Activated naive CD8-positive, alpha-beta T cell treated with anti-CD3 and anti-CD28 coated beads, Interleukin-2, amount 10 ng/mL, durations not matched to agents 7 days and 5 days (primary cell): Measurements from ENCODE around the gene RTN4IP1. TPM values are rescaled to one million over a fixed set of nuclear protein-coding genes. Genes with fewer than 3 reads are reported as not detected.

ENCODE experiments used
- ATAC-seq: fragments of 150-1000 bp; cut with Tn5 transposase; one replicate; pipeline ENCODE4 v1.10.0; 2021; ENCODE audit warnings: low read depth, moderate library complexity
- POLR2A ChIA-PET: fragments of 350-600 bp; sonication (Branson Sonifier 250); formaldehyde crosslinking; loops from one replicate; lab custom pipeline; 2021; ENCODE audit warnings: antibody characterized with exemption; lab: Charles Lee
- DNase-seq: peaks from one replicate; pipeline ENCODE4 v3.0.0; 2021
- H3K27ac Mint-ChIP-seq: one replicate; pipeline ENCODE4 v1.8.0; 2022; ENCODE audit warnings: mild to moderate bottlenecking, mixed read lengths
- H3K27me3 Mint-ChIP-seq: one replicate; pipeline ENCODE4 v1.8.0; 2022; ENCODE audit warnings: mild to moderate bottlenecking, moderate library complexity, mixed read lengths
- H3K36me3 Mint-ChIP-seq: one replicate; pipeline ENCODE4 v1.8.0; 2021; ENCODE audit warnings: mild to moderate bottlenecking, mixed read lengths
- H3K4me1 Mint-ChIP-seq: one replicate; pipeline ENCODE4 v1.8.0; 2021; ENCODE audit warnings: mixed read lengths
- H3K4me3 Mint-ChIP-seq: one replicate; pipeline ENCODE4 v1.8.0; 2022; ENCODE audit warnings: mild to moderate bottlenecking, moderate library complexity, mixed read lengths
- H3K9me3 Mint-ChIP-seq: one replicate; pipeline ENCODE4 v1.8.0; 2021; ENCODE audit warnings: mixed read lengths
- total RNA-seq, 2 experiments: library from RNA; stranded (reverse); gene quantifications; one replicate each; pipeline ENCODE4 v1.2.3, GENCODE V29; 2021

RTN4IP1 gene
- total RNA-seq: 1 to 10 TPM; 7.8 to 8.0 TPM

GRCh38 chr6:106629103-106629858, at the start of gene RTN4IP1, which contains the start of gene QRSL1:
Gene RTN4IP1, minus strand, starts transcription at chr6:106629498. Its CDS starts 477 bp downstream, at chr6:106629021.
Gene QRSL1, plus strand, starts transcription at chr6:106629578. Its CDS starts 104 bp downstream, at chr6:106629682.
- POLR2A ChIA-PET: interaction anchor here (0.7 kb wide), 2 partner anchors 137 to 1372 kb away, joined by 3 read pairs; no protein-coding TSS in a partner anchor
- H3K4me1 Mint-ChIP-seq: peaks cover 19% of the 10 kb centered on the region

GRCh38 chr6:106677282-106677681, 48.0 kb upstream of the RTN4IP1 start:
- H3K27me3 Mint-ChIP-seq: no peaks in the 10 kb centered on the region
- no peak overlapping the region for H3K27ac Mint-ChIP-seq
- no peaks in the 10 kb centered on the region for H3K36me3 Mint-ChIP-seq
- POLR2A ChIA-PET: no interaction called here
- H3K9me3 Mint-ChIP-seq: no peaks in the 10 kb centered on the region
- H3K4me1 Mint-ChIP-seq: no peaks in the 10 kb centered on the region
- no peak overlapping the region for H3K4me3 Mint-ChIP-seq
- DNase-seq (no peak), ATAC-seq (no peak)

More at GRCh38 chr6:106629103-106629858, at the start of gene RTN4IP1, which contains the start of gene QRSL1:
- ATAC-seq (peak; percentile 95), DNase-seq (peak; percentile 81)
- Mint-ChIP-seq H3K27ac (peak within 1 kb of the TSS; percentile 99), H3K9me3 (no peaks in the 10 kb centered on the region), H3K27me3 (no peaks in the 10 kb centered on the region), H3K4me3 (peak within 1 kb of the TSS; percentile 98), H3K36me3 (peaks cover 4% of the 10 kb centered on the region)

- H3K36me3 Mint-ChIP-seq: no peaks in the 10 kb centered on the region
- DNase-seq (no peak), ATAC-seq (no peak)
- H3K4me1 Mint-ChIP-seq: no peaks in the 10 kb centered on the region
- POLR2A ChIA-PET: no interaction called here
- H3K4me3 Mint-ChIP-seq: no peak overlapping the region
- H3K27me3 Mint-ChIP-seq: no peaks in the 10 kb centered on the region
- no peaks in the 10 kb centered on the region for H3K9me3 Mint-ChIP-seq
- H3K27ac Mint-ChIP-seq: no peak overlapping the region
Measured at GRCh38 chr6:106674541-106675229, 45.4 kb upstream of the RTN4IP1 start.

GRCh38 chr6:106671651-106672050, 42.4 kb upstream of the RTN4IP1 start:
- ATAC-seq (no peak), DNase-seq (no peak)
- no peaks in the 10 kb centered on the region for H3K9me3 Mint-ChIP-seq
- H3K27me3 Mint-ChIP-seq: no peaks in the 10 kb centered on the region
- POLR2A ChIA-PET: interaction anchor here (0.6 kb wide), 1 partner anchor 166 kb away, joined by 8 read pairs; no protein-coding TSS in a partner anchor
- H3K4me3 Mint-ChIP-seq: no peak overlapping the region
- no peak overlapping the region for H3K27ac Mint-ChIP-seq
- H3K4me1 Mint-ChIP-seq: no peaks in the 10 kb centered on the region
- H3K36me3 Mint-ChIP-seq: peaks cover 3% of the 10 kb centered on the region

- Mint-ChIP-seq H3K27me3 (no peaks in the 10 kb centered on the region), H3K9me3 (no peaks in the 10 kb centered on the region), H3K36me3 (peaks cover 9% of the 10 kb centered on the region), H3K27ac (no peak overlapping the region), H3K4me3 (no peak overlapping the region), H3K4me1 (no peaks in the 10 kb centered on the region)
- POLR2A ChIA-PET: no interaction called here
- ATAC-seq: no peak
- DNase-seq: no peak
Measured at GRCh38 chr6:106670236-106670635, 40.9 kb upstream of the RTN4IP1 start.

GRCh38 chr6:106667022-106667402, 37.7 kb upstream of the RTN4IP1 start:
- H3K9me3 Mint-ChIP-seq: no peaks in the 10 kb centered on the region
- DNase-seq: no peak
- H3K27me3 Mint-ChIP-seq: no peaks in the 10 kb centered on the region
- H3K4me1 Mint-ChIP-seq: peaks cover 1% of the 10 kb centered on the region
- H3K27ac Mint-ChIP-seq: no peak overlapping the region
- POLR2A ChIA-PET: no interaction called here
- H3K4me3 Mint-ChIP-seq: no peak overlapping the region
- no peak for ATAC-seq
- peaks cover 21% of the 10 kb centered on the region for H3K36me3 Mint-ChIP-seq

GRCh38 chr6:106666282-106667021, 37.2 kb upstream of the RTN4IP1 start:
- no peak for ATAC-seq
- Mint-ChIP-seq H3K4me3 (no peak overlapping the region), H3K27ac (no peak overlapping the region)

GRCh38 chr6:106662458-106662857, 33.2 kb upstream of the RTN4IP1 start:
- peaks cover 52% of the 10 kb centered on the region for H3K36me3 Mint-ChIP-seq
- POLR2A ChIA-PET: no interaction called here
- no peaks in the 10 kb centered on the region for H3K27me3 Mint-ChIP-seq
- no peak overlapping the region for H3K27ac Mint-ChIP-seq
- ATAC-seq: no peak
- H3K4me1 Mint-ChIP-seq: peaks cover 1% of the 10 kb centered on the region
- no peak overlapping the region for H3K4me3 Mint-ChIP-seq
- peaks cover 6% of the 10 kb centered on the region for H3K9me3 Mint-ChIP-seq
- DNase-seq: no peak

More at GRCh38 chr6:106666282-106667021, 37.2 kb upstream of the RTN4IP1 start:
- H3K36me3 Mint-ChIP-seq: peaks cover 21% of the 10 kb centered on the region
- H3K9me3 Mint-ChIP-seq: no peaks in the 10 kb centered on the region
- peaks cover 1% of the 10 kb centered on the region for H3K4me1 Mint-ChIP-seq
- H3K27me3 Mint-ChIP-seq: no peaks in the 10 kb centered on the region
- POLR2A ChIA-PET: no interaction called here
- DNase-seq: no peak

- no peak overlapping the region for H3K27ac Mint-ChIP-seq
- ATAC-seq: no peak
- POLR2A ChIA-PET: no interaction called here
Measured at GRCh38 chr6:106659859-106660258, 30.6 kb upstream of the RTN4IP1 start.

GRCh38 chr6:106658469-106658868, 29.2 kb upstream of the RTN4IP1 start:
- peaks cover 64% of the 10 kb centered on the region for H3K36me3 Mint-ChIP-seq
- ATAC-seq (no peak), DNase-seq (no peak)
- H3K4me1 Mint-ChIP-seq: no peaks in the 10 kb centered on the region
- H3K4me3 Mint-ChIP-seq: no peak overlapping the region
- H3K9me3 Mint-ChIP-seq: peaks cover 8% of the 10 kb centered on the region
- H3K27ac Mint-ChIP-seq: no peak overlapping the region
- POLR2A ChIA-PET: no interaction called here
- no peaks in the 10 kb centered on the region for H3K27me3 Mint-ChIP-seq

More at GRCh38 chr6:106659859-106660258, 30.6 kb upstream of the RTN4IP1 start:
- Mint-ChIP-seq H3K27me3 (no peaks in the 10 kb centered on the region), H3K4me3 (no peak overlapping the region), H3K9me3 (peaks cover 8% of the 10 kb centered on the region), H3K4me1 (peaks cover 1% of the 10 kb centered on the region), H3K36me3 (peaks cover 56% of the 10 kb centered on the region)
- no peak for DNase-seq

- ATAC-seq: no peak
- no peaks in the 10 kb centered on the region for H3K9me3 Mint-ChIP-seq
- POLR2A ChIA-PET: no interaction called here
- no peaks in the 10 kb centered on the region for H3K27me3 Mint-ChIP-seq
- H3K4me1 Mint-ChIP-seq: no peaks in the 10 kb centered on the region
- no peak overlapping the region for H3K4me3 Mint-ChIP-seq
- H3K27ac Mint-ChIP-seq: no peak overlapping the region
- no peak for DNase-seq
- H3K36me3 Mint-ChIP-seq: peaks cover 23% of the 10 kb centered on the region
Measured at GRCh38 chr6:106648651-106649308, 19.5 kb upstream of the RTN4IP1 start.

- H3K4me3 Mint-ChIP-seq: no peak overlapping the region
- POLR2A ChIA-PET: no interaction called here
- H3K27ac Mint-ChIP-seq: no peak overlapping the region
- ATAC-seq: no peak
- peaks cover 34% of the 10 kb centered on the region for H3K36me3 Mint-ChIP-seq
- no peaks in the 10 kb centered on the region for H3K27me3 Mint-ChIP-seq
- H3K9me3 Mint-ChIP-seq: no peaks in the 10 kb centered on the region
- no peak for DNase-seq
- peaks cover 6% of the 10 kb centered on the region for H3K4me1 Mint-ChIP-seq
Measured at GRCh38 chr6:106643061-106643460, 13.8 kb upstream of the RTN4IP1 start.

GRCh38 chr6:106642476-106642875, 13.2 kb upstream of the RTN4IP1 start:
- Mint-ChIP-seq H3K4me1 (peaks cover 11% of the 10 kb centered on the region), H3K36me3 (peaks cover 34% of the 10 kb centered on the region), H3K27me3 (no peaks in the 10 kb centered on the region), H3K4me3 (no peak overlapping the region), H3K27ac (no peak overlapping the region), H3K9me3 (no peaks in the 10 kb centered on the region)
- no peak for DNase-seq
- POLR2A ChIA-PET: no interaction called here
- no peak for ATAC-seq
